Middle frontal gyrus (tissue), 1 donor: ENCODE measurements around the gene BLVRB.
"Not testable (repeated sequence)": the region's sequence is repeated elsewhere in the genome, so short reads cannot be mapped to it uniquely, and the experiment has no call there.

Experiments used
- DNase-seq: peaks from one replicate; pipeline ENCODE4 v3.0.0-alpha.2; 2015; ENCODE audit warnings: low spot score; ENCODE audit errors: extremely low spot score

Gene BLVRB

DNA sequence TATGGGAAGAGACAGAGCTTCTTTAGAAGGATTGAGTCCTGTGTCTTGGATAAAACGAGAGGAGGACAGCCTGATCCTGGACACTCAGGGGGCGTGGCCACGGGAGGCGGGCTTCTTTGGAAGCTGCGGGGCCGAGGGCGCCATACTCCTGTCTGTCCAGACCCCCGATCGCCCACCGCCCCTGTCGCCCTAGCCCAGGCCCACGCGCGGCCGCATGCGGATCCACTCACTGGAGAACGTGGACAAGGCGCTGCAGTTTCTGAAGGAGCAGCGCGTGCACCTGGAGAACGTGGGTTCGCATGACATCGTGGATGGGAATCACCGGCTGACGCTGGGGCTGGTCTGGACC lies 24.3 kb upstream of the BLVRB start:
- DNase-seq, result no peak

DNA sequence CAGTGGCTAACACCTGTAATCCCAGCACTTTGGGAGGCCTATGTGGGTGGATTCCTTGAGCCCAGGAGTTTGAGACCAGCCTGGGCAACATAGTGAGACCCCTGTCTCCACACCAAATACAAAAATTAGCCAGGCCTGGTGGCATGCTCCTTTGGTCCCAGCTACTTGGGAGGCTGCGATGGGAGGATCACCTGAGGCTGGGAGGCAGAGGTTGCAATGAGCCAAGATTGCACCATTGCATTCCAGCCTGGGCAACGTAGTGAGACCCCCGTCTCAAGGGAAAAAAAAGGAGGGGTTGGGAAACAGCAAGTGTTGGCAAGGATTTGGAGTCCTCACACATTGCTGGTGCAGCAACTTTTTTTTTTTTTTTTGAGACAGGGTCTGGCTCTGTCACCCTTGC lies 20.5 kb upstream of the BLVRB start:
- DNase-seq, result no peak

DNA sequence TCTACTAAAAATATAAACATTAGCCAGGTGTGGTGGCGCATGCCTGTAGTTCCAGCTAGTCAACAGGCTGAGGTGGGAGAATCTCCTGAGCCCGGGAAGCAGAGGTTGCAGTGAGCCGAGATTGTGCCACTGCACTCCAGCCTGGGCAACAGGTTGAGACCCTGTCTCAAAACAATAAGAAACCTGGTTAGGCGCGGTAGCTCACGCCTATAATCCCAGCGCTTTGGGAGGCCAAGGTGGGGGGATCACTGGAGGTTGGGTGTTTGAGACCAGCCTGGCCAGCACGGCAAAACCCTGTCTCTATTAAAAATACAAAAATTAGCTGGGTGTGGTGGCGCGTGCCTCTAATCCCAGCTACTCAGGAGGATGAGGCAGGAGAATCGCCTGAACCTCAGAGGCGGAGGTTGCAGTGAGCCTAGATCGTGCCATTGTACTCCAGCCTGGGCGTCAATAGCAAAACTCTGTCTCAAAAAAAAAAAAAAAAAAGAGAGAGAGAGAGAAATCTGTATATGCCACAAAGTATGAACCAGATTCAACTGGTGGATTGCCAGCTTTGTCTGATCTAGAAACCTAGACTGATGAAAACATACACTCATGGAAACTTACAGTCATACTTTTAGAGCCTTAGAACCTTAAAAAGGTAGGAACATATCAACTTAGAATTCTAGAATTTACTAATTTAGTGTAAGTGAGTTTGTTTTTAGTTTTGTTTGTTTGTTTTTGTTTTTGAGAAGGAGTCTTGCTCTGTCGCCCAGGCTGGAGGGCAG lies 10.5 kb upstream of the BLVRB start:
- not testable (repeated sequence) for DNase-seq

DNA sequence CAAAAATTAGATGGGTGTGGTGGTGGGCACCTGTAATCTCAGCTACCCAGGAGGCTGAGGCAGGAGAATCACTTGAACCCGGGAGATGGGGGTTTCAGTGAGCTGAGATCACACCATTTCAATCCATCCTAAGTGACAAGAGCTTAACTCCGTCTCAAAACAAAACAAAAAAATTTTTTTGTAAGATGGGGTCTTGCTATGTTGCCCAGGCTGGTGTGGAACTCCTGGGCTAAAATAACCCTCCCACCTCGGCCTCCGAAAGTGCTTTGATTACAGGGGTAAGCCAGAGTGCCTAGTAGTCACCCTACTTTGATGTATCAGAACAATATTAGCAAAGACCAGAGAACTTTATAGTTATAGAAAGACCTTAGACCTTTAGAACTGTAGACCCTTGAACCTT lies 9.2 kb upstream of the BLVRB start:
- DNase-seq, result no peak

DNA sequence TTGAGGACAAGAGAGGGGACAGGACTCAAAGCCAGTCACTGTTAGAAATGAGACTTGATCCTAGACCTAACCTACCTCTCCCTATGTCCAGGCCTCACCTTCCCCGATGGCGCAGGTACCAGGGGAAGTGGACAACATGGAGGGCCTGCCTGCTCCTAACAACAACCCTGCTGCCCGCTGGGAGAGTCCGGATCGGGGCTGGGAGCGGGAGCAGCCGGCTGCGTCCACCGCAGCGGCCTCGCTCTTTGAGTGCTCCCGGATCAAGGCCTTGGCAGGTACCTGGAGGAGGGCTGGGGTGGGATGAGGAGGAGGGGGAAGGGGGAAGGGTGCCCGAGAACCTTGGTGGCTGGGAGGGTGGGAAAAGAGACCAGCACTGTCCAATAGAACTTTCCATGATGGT lies 7.0 kb upstream of the BLVRB start:
- no peak for DNase-seq

DNA sequence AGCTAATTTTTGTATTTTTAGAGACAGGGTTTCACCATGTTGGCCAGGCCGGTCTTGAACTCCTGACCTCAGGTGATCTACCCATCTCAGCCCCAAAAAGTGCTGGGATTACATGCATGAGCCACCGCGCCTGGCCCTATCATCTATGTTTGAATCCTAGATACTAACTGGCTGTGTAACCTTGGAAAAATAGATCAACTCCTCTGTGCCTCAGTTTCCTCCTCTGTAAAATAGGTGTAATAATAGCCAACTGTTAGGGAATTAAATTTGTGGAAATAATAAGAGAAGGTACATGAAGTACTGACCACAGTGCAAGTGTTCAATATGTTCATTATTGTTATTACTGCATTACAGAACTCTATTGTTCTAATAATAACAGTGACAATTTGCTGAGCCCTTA lies 5.6 kb upstream of the BLVRB start:
- no peak for DNase-seq

DNA sequence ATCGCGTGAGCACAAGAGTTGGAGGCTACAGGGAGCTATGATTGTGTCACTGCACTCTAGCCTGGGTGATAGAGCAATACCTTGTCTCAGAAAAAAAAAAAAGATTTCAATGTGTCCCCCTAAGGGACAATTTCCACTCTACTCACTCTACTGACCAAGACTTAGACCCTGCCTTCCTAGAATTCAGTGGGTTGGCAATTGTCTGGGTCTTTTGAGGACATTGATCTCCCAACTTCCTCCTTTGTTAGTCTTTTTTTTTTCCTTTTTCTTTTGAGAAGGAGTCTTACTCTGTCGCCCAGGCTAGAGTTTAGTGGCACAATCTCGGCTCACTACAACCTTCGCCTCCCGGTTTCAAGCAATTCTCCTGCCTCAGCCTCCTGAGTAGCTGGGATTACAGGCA lies 3.5 kb upstream of the BLVRB start:
- DNase-seq, result no peak

DNA sequence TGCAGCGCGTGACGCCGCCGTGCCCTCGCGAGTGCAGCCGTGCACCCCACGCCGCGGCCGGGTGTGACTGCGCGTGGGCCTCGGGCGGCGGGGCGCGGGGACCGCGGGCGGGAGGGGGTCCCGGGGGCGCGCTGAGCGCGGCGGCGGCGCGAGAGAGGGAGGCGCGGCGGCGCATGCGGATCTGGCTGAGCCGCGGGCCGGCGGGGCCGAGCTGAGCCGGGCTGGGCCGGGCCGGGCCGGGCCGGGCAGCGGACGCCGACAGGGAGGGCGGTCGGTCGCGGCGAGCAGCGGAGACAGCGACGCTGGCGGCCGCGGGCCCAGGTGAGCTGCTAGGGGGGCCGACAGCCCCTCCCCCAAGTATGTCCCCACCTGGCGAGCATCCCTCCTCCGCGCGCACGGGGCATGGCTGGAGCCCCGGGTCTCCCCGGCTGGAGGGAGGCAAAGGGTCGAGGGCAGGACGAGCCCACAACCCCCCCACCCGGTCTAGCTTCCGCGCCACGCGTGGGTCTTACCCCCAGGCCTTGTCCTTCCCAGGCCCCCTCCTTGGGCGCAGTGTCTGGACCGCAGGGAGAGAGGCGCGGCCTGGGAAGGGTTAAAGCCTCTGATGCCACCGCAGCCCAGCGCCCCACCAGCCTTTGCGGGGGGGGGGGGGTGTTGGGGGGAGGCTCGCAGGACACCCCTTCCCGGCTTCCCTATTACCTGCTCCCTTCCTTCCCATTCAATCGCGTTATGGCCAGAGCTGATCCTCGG lies 1.6 kb upstream of the BLVRB start, which contains the start of gene SPTBN4:
SPTBN4 (plus strand) TSS at position 17 of the 750 bp plus-strand sequence. CDS start 5,621 bp downstream, outside the sequence.
- no peak for DNase-seq

DNA sequence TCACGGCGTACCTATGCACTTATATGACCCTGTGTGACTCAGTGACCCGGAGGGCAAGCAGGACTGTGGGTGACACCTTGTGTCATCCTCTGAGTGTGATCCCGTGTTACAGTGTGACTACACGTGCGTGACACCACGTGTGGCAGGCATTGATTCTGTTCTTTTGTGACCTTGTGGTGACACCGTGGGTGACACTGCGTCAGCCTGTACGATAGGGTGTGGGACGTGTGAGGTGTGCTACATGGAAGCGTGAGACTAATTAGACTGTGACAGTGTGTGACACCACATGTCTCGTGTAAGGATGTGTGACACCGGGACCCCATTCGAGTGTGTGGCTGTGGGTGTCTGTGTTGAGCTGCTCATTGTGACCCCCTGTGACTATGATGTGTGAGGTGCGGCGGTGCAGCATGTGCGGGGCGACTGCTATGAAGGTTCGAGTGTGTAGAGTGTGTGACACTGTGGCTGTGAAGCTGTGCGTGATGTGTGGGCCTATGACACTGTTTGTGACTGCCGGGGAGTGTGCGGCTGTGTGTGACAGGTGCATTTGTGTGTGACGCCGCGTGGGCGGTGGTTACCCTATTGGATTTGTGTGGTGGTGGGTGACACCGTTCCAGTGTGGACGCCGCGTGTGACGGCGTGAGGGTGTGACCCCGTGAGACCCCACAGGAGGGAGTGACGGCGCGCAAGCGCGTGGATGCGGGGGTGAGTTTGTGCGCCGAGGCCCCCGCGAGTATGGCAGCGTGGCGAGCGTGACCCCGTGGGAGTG lies 857 bp upstream of the BLVRB start:
- DNase-seq, result no peak

DNA sequence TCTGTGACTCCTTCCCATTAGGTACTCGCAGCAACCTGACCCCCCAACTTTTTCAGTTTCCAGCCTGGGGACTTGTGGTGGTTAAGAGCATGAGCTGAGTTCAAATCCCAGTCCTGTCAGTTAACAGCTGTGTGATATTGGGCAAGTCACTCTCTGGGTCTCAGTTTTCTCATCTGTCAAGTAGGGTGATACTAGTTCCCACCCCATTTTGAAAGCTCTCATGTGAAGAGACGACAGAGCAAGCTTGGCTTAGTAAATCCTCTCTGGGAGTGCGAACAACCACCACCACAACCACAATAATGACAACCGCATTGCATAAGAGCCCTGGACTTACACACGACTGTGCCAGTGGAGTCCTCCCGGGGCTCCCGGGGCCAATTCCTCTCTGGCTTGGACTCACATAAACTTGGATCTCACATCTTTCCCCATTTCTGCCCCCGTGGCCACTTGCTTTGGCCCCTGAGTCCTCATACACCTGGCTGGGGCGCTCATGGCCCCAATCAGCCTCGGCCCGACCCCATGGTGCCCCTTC lies 454 bp downstream of the BLVRB start:
- no peak for DNase-seq

DNA sequence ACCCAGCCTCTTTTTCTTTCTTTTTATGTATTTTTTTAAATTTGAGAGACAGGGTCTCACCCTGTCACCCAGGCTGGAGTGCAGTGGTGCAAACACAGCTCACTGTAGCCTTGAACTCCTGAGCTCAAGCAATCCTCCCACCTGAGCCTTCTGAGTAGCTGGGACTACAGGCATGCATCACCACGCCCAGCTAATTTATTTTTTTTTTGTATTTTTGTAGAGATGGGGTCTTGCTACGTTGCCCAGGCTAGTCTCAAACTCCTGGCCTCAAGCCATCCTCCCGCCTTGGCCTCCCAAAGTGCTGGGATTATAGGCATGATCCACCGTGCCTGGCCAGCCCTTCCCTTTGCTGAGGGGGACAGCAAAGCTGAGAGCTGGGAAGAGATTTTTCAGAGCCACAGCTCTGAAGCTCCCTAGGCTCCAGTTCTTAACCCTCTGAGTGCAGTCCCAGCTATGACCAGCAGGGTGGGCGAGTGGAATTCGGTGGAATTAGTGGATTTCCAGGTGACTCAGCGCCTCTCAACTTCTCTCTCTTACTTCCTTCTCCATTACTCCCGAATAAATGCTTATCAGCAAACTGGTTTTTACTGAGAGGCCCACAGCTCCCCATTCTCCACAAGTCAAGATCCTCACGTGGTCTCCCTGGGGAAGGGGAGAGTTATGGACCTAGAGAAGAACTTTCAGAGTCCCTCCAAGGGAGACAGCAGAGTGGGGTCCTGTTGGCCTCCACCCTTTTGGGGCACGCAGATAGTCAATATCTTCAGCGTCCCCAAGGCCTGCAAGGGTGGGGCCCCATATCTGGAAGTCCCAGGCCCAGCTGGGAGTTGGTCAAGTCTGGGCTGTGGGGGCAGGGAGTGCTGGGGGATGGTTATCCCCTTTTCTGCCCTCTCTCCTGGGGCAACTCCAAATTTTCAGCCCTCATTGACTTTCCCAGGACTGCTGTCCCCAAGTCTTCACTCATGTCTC lies 1.2 kb downstream of the BLVRB start:
- DNase-seq, result peak; percentile 81

DNA sequence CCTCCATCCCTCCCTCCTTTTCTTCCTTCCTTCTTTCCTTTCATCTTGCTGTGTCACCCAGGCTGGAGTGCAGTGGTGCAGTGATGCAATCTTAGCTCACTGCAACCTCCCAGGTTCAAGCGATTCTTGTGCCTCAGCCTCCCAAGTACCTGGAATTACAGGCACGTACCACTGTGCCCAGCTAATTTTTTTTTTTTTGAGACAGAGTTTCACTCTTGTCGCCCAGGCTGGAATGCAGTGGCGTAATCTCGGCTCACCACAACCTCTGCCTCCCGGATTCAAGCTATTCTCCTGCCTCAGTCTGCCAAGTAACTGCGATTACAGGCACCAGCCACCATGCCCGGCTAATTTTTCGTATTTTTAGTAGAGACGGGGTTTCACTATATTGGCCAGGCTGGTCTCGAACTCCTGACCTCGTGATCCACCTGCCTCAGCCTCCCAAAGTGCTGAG lies 1.9 kb downstream of the BLVRB start:
- not testable (repeated sequence) for DNase-seq

DNA sequence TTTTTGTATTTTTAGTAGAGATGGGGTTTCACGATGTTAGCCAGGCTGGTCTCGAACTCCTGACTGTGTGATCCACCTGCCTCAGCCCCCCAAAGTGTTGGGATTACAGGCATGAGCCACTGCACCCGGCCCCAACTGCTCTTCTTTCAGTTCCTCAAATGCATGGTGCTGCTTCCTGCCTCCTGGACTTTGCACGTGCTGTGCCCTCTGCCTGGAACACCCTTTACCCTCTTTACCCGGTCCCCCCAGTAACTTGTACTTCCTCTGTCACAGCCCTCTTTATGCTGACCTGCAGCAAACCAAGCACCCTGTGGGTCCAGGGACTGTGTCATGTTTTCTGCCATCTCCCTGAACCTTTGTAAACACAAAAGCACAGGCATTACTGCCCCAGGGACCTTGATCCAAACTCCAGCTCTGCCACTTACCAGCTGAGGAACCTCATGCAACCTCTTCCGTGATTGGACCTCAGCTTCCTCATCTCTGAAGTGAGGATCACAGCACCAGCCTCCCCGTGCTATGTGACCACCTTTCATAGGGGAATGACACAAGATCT lies 3.8 kb downstream of the BLVRB start:
- DNase-seq, result no peak

DNA sequence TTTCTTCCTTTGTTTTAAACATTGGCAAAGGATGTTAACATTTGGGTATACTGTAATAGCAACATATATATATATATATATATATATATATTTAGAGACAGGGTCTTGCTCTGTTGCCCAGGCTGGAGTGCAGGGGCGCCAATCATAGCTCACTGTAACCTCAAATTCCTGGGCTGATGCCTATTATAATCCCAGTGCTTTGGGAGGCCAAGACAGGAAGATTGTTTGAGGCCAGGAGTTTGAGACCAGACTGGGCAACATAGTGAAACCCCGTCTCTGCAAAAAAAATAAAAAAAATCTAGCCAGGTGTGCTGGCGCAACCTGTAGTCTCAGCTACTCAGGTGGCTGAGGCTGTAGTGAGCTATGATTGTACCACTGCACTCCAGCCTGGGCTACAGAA lies 5.4 kb downstream of the BLVRB start:
- no peak for DNase-seq

DNA sequence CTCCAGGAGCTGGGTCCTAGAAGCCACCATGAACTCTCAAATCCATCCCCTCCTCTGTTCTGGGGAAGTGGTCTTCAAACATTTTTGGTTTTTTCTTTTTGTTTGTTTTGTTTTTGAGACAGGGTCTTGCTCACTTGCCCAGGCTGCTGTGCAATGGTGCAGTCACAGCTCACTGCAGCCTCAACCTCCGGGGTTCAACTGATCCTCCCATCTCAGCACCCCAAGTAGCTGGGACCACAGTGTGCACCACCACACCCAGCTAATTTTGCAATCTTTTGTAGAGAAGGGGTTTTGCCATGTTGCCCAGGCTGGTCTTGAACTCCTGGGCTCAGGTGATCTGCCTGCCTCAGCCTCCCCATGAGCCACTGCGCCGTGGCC lies 7.0 kb downstream of the BLVRB start:
- DNase-seq, result no peak

DNA sequence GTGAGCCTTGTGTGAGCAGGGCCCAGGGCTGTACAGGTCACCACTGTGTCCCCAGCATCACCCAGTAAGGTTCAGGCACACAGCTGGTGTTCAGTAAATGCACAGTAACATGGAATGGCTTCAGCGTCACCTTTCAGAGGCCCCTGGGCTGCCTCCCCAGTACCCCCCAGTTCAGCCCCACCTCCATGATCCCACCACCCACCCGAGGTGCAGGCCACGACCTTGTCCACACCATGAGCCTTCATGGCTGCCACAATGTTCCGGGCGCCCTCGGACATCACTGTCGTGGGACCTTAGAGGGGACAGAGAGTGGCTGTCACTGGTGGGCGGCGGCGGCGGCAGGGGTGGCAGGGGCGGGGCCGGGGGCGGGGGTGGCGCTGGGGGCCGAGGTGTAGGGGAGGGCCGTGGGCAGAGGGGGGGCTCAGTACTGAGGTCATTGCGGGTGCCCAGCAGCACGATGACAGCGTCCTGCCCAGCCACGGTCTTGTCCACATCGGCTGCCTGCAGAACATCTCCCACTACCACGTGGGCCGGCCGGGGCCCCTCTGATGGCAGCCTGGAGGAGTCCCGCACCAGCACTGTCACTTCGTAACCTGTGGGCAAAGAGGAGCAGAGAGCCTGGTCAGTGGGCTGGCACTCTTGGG lies 7.5 kb downstream of the BLVRB start:
- DNase-seq, result no peak

DNA sequence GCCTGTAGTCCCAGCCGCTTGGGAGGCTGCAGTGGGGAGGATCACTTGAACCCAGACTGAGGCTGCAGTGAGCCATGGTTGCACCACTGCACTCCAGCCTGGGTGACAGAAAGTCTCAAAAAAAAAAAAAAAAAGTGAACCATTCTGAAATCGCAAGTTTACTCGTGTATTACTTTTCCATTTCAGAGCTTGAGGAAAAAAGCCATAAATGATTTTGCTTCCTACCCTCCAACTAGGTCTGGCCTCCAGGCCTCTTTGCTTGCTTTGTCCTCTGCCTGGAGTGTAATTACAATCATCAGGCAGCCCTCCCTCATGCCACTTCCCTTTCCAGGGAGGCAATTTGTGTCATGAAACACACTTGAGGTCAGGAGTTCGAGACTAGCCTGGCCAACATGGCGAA lies 8.5 kb downstream of the BLVRB start:
- DNase-seq, result no peak

DNA sequence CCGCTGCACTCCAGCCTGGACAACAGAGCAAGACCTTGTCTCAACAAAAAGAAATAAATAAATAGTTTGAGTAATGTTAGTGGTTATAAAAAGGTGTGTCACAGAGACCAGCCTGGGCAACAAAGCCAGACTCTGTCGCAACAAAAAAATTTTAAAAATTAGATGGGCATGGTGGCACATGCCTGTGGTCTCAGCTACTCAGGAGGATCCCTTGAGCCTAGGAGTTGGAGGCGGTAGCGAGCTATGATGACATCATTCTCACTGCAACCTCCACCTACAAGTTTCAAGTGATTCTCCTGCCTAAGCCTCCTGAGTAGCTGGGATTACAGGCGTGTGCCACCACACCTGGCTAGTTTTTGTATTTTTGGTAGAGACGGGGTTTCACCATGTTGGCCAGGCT lies 11.6 kb downstream of the BLVRB start:
- DNase-seq, result not testable (repeated sequence)

DNA sequence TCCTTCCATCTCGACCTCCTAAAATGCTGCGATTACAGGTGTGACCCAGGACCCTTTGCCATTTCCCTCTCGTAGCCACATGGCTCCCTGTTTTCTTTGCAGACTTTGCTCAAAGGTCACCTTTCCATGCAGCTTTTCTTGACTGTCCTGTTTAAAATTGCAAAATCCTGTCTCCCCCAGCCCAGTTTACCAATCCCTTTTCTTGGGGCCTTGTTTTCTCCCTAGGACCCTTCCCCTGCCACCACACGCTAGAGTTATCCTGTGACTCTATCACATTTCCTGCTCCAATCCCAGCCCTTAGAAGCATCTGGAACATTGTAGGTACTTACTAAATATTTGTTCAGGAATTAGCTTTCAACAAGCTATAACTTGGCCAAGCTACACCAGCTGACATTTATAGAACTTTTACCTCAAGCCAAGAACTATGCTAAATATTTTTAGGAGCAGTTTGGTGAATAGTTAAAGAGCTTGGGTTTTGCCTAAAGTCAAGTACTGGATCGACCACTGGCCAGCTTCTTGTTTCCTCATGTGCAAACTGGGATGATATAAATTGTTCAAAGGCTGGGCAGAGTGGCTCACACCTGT lies 12.3 kb downstream of the BLVRB start:
- DNase-seq, result no peak

DNA sequence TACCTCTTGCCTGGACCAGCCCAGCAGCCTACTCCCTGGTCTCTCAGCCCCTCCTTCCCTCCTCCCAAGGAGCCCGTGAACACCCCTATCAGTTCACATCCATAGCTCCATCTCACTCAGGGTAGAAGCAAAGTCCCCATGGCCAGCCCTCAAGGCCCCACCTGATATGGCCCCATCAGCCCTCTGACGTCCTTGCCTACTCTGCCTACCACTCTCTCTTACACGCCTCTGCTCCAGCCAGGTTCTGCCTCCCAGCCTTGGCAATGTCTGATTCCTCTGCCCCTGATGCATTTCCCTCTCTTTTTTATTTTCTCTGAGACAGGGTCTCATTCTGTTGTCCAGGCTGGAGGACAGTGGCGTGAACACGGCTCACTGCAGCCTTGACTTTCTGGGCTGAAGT lies 13.5 kb downstream of the BLVRB start:
- DNase-seq, result no peak
